GM12891 (cell line): ENCODE results near the gene EGFLAM.

Experiments
- PAX5 ChIP-seq: IDR thresholded peaks from 2 replicates; pipeline ENCODE4 v1.6.1; 2011; ENCODE audit warnings: low read length, moderate library complexity, mild to moderate bottlenecking; ENCODE audit not compliant: insufficient read depth, severe bottlenecking
- POLR2A ChIP-seq: IDR thresholded peaks from 2 replicates; pipeline ENCODE4 v1.6.1; 2011; ENCODE audit warnings: low read depth, low read length, control low read depth
- POLR2AphosphoS5 ChIP-seq: IDR thresholded peaks from 2 replicates; pipeline ENCODE4 v1.6.1; 2011; ENCODE audit warnings: low read depth, low read length, control low read depth
- TAF1 ChIP-seq: IDR thresholded peaks from 2 replicates; pipeline ENCODE4 v1.6.1; 2011; ENCODE audit warnings: low read depth, low read length, control low read depth

GRCh38 chr5:38241655-38242054 is 16.7 kb upstream of the EGFLAM start:
- no peak for TF ChIP-seq TAF1
- no peak for TF ChIP-seq POLR2A
- TF ChIP-seq POLR2AphosphoS5 = no peak
- TF ChIP-seq PAX5 = no peak
